ENCODE data around the gene TGFA. TPM values are rescaled to one million over a fixed set of nuclear protein-coding genes. Genes with fewer than 3 reads are reported as not detected.

TGFA gene
- total and polyA plus RNA-seq, 2 donors from 2014 or later = 8.3 to 30.8 TPM

DNA sequence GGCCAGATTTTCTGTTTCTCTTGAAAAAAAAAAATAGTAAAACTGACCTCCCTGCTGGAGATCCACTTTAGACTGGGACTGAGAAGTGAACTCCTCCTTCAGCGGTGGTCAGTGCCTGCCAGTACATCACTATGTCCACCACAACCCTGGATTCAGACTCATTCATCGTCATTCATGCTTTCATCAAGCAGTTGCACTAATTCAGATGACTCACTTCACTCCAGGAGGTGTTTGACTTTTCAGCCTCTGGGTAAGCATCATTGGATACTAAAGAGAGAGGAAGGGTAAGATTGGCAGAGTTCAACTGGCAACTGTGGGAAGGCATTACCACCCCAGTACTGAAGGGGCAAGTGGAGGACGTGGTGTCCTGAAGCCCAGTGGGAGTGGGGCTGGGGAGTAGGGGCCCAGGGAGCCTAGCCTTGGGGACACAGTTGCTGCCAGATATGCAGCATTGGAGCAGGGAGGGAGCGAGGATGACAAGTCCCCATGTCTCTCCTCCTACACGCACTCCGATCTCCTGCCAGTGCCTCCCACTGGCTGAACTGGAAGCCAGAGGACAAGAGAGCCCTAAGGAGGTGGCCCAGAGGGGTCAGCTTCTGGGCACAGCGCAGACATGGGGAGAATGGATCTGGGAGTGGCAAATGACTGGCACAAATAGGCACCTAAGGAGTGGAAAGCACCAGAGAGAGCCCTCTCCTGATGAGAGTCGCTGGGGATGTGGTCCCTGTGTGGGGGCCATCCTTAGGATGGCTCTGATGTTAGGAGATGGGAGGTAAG is 111.1 kb downstream of the TGFA start:
- Histone ChIP-seq H3K9ac (ENCODE audit: low read length in 3 of 3) (no peak overlapping the region), H3K36me3 (ENCODE audit: control insufficient read depth in 2 of 3, insufficient read depth in 3 of 3, low read length in 3 of 3) (no peaks in the 10 kb centered on the region), H3K27ac (ENCODE audit: low read depth in 2 of 2, low read length in 2 of 2) (no peak overlapping the region), H3K27me3 (ENCODE audit: control insufficient read depth, insufficient read depth, low read length) (no peaks in the 10 kb centered on the region), H3K4me3 (ENCODE audit: low read length in 3 of 3) (no peak overlapping the region), H3K9me3 (ENCODE audit: control insufficient read depth in 2 of 3, insufficient read depth in 1 of 3, low read length in 3 of 3) (no peaks in the 10 kb centered on the region), H3K4me1 (ENCODE audit: control insufficient read depth in 2 of 3, insufficient read depth in 2 of 3, low read depth in 1 of 3, low read length in 3 of 3) (no peaks in the 10 kb centered on the region)
- TF ChIP-seq CTCF (IDR thresholded peaks at IDR 0.05; ENCODE audit: borderline replicate concordance, extremely low read depth, insufficient read depth) = no peak
- intact Hi-C loops (cut with DNase I) = no loop called here
- DNase-seq (peak in 1 of 5 donors; percentile 9), FAIRE-seq (no peak)

- H3K9ac ChIP-seq (ENCODE audit: low read length in 3 of 3) = no peak overlapping the region
- H3K27me3 ChIP-seq (ENCODE audit: control insufficient read depth, insufficient read depth, low read length) = no peaks in the 10 kb centered on the region
- intact Hi-C loops (cut with DNase I) = no loop called here
- no peak overlapping the region for H3K27ac ChIP-seq (ENCODE audit: low read depth in 2 of 2, low read length in 2 of 2)
- H3K36me3 ChIP-seq (ENCODE audit: control insufficient read depth in 2 of 3, insufficient read depth in 3 of 3, low read length in 3 of 3) = no peaks in the 10 kb centered on the region
- H3K9me3 ChIP-seq (ENCODE audit: control insufficient read depth in 2 of 3, insufficient read depth in 1 of 3, low read length in 3 of 3) = no peaks in the 10 kb centered on the region
- H3K4me3 ChIP-seq (ENCODE audit: low read length in 3 of 3) = no peak overlapping the region
- no peak for FAIRE-seq
- DNase-seq = no peak
- TF ChIP-seq CTCF (IDR thresholded peaks at IDR 0.05; ENCODE audit: borderline replicate concordance, extremely low read depth, insufficient read depth) = no peak
- no peaks in the 10 kb centered on the region for H3K4me1 ChIP-seq (ENCODE audit: control insufficient read depth in 2 of 3, insufficient read depth in 2 of 3, low read depth in 1 of 3, low read length in 3 of 3)
Observed at GRCh38 chr2:70440621-70441020, 113.0 kb downstream of the TGFA start.

DNA sequence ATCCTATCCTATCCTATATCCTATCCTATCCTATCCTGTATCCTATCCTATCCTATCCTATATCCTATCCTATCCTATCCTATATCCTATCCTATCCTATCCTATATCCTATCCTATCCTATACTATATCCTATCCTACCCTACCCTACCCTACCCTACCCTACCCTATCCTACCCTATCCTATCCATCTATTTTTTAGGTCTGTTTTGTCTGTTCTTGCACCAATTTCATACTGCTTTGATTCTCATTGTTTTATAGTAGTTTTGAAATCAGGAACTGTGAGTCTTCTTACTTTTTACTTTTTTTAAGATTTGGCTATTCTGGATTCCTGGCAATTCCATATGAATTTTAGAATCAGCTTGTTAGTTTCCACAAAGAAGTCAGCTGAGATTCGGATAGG is 118.5 kb downstream of the TGFA start:
- FAIRE-seq (no peak), DNase-seq (no peak)
- Histone ChIP-seq H3K9ac (ENCODE audit: low read length in 3 of 3) (no peak overlapping the region), H3K4me1 (ENCODE audit: control insufficient read depth in 2 of 3, insufficient read depth in 2 of 3, low read depth in 1 of 3, low read length in 3 of 3) (no peaks in the 10 kb centered on the region), H3K9me3 (ENCODE audit: control insufficient read depth in 2 of 3, insufficient read depth in 1 of 3, low read length in 3 of 3) (no peaks in the 10 kb centered on the region), H3K36me3 (ENCODE audit: control insufficient read depth in 2 of 3, insufficient read depth in 3 of 3, low read length in 3 of 3) (no peaks in the 10 kb centered on the region), H3K27ac (ENCODE audit: low read depth in 2 of 2, low read length in 2 of 2) (no peak overlapping the region), H3K4me3 (ENCODE audit: low read length in 3 of 3) (no peak overlapping the region), H3K27me3 (ENCODE audit: control insufficient read depth, insufficient read depth, low read length) (no peaks in the 10 kb centered on the region)
- TF ChIP-seq CTCF (IDR thresholded peaks at IDR 0.05; ENCODE audit: borderline replicate concordance, extremely low read depth, insufficient read depth) = no peak
- intact Hi-C loops (cut with DNase I) = no loop called here

Data from kidney (tissue), 14 donors.